Epithelial cell of prostate (primary cell): ENCODE measurements around the gene ZRANB1.

Source experiments
- DNase-seq: peaks from one replicate; pipeline ENCODE4 v3.0.0-alpha.2; 2011; ENCODE audit warnings: low read depth, low spot score
- H3K27ac ChIP-seq: fragments of 450-650 bp; 2 replicates; pipeline ENCODE4 v1.5.1; 2017; ENCODE audit warnings: mild to moderate bottlenecking

ZRANB1 gene

DNA sequence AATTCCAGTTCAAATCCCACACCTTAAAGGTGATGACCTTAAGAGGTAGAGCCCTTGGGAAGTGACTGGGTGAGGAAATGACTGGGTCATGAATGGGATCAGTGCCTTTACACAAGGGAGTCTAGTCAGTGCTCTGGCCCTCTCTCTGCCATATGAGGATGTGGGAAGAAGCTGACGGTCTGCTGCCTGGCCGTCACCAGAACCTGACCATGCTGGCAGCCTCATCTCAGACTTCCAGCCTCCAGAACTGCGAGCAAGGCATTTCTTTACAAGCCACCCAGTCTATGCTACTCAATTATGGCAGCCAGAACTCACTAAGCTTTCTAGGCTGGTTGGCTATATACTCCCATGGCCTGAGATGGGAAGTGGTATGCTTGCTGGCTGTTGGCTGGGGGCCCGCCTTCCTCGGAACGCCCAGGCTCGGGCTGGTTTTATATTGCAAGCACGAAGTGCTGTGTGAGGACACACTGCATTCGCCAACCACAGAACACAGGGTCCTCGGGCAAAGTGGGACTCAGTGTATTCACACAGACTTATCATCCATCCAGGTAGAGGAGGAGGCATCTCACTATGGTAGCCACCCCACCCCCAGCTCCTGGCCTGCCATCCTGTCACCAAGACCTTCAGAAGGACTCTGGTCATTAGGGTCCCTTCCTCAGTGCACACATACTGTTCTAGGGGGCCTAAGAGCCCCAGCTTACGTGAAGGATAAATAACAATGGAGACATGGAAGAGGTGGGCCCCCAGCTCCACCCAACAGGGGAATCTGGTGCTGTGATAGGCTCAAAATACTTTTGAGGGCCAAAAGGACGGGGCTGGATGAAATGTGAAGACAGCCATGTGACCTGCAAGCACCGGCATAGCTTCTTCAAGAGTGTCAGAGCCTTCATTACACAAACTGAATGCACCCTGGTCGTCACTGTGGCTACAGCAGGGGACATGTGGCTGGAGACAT, 49.0 kb downstream of the ZRANB1 start:
- DNase-seq, result no peak
- H3K27ac ChIP-seq, result peak overlapping the region; percentile 35

DNA sequence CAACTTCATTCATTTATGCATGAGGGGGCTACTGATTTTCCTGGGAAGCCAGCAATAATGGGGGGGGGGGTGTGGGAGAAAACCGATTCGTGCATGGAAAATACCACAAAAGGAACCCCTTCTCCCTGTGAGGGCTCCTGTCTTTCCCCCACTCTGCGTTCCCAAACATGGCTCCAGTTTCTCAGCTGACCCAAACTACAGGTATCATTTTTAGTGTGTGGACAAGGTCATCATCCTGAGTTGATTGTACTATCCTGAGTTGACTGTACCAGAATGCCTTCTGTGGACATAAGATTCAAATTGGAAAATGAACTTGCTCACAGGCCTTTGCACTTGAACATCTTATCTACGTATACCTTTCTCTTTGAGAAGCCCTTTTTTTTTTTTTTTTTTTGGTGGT, 49.9 kb downstream of the ZRANB1 start:
- no peak for DNase-seq
- H3K27ac ChIP-seq, result no peak overlapping the region

DNA sequence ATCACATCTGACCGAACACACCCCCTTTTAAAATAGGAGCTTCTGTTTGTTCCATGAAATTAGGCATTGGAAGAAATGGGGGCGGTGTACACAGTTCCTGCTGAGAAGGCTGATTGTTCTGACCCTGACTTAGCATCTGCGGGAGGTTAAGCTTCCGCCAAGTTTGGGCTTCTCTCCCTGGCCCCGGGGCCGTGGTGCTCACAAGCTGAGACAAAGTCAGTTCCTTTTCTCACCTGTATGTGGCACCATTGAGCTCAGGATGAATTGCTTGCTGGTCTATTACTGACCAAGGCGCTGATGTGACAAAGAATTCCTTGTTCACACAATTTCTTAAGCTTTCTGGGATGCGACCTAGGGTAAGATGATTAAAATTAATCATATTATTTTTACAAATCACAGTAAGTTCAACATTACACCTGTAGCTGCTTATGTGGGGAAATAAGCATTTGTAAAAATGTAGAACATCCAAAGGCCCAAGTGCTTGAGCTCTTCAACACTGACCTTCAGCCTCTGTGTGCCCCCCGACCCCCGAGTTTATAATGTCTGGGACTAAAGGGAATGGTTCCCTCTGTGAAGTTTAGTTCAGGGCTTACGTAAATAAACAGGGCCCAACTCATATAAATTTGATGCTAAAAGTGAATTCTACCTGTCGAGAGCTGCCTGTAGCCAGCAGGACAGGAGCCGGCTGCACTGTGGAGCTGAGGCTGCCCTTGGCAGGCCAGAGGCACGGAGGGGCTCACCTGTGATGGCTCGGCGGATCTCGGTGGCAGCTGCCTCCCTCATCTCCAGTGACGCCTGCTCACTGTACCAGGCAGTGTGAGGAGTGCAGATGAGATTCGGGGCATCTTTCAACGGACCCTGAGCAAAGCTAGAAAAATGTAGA, 50.8 kb downstream of the ZRANB1 start:
- DNase-seq, result no peak

DNA sequence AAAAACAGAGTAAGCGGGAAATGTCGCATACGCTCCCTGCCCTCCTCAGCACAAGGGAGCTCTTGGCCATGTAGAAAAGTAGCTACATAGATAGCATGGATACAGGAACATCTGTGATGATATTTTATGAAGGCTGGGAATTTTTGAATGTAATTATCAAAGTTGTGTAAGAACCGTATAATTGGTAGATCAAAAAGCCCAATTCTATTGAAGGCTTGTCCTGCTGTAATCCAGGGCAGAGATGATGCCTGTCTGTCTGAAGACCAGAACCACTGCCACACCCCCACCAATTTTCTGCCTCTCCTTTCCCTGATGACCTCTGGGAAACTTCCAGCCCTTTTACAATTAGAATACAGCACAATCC, 51.4 kb downstream of the ZRANB1 start:
- DNase-seq, result no peak
- no peak overlapping the region for H3K27ac ChIP-seq

More for the DNA sequence above, 50.8 kb downstream of the ZRANB1 start:
- H3K27ac ChIP-seq, result no peak overlapping the region

DNA sequence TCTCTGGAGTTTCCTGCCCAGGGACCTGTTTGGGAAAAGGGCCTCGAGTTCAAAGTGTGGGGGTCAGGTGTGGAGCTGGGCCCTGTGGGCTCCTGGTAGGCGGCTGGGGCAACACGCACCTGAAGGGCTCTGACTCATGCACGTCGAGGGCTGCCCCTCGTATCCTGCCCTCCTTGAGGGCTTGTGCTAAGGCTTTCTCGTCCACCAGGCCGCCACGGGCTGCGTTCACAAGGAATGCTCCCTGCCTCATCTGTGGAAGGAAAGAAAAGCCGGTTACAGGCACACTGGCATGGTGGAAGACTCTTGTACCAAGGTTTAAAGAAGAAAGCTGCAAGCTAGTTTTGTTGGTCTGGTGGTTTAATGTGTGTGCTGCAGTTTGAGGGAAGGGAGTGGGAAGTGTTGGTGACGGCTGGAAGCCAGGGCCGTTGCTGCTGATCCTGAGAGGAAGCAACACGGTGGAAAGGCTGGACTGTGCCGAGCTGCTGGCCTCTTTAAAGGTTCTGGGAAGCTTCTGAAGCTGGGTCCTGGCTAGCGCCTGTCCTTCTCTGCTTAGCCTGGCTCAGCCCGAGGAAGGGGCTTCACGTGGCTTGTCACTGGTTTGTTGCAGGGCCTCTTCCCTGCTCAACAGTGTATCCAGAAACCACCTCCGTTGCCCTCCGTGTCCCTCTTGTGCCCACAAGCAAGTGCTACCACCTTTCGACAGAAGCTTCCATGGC, 52.0 kb downstream of the ZRANB1 start:
- DNase-seq, result no peak
- no peak overlapping the region for H3K27ac ChIP-seq

DNA sequence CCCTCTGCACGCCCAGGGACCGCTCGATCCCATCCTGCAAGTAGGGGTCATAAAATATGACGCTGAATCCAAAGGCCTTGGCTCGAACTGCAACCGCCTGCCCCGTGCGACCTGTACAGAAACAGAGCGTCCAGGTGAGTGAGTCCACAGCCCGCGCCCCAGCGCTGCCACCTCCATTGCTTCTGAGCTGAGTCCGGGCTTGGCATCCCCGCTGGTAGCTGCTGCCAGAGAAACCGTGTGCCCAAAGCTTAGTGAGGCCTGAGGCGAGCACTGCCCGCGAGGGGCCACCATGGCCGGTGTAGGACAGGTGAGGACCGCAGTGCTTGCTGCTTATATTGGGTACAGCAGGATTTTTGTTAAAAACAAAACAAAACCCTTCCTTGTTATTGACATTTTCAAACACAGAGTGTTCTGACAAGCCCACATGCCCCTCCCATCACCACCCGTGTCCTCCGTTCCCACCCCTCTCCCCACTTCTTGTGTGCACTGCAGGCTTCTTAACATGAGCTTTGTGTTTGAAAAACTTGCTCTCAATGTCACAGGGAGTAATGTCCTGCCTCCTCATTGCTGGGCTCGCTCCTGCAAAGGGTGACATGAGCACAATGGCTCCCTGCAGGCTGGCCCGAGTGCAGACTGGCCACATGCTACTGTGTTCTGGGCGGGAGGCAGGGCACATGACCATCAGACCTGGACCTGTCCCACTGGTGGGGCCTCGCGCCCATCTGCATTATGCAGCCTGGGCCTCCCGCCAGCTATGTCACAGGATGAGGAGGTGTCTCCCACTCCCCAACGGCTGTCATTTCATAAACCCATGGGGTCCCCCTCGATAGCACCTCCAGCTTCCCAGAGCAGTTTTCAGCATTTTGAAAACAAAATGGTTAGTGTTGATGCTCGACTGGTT, 52.9 kb downstream of the ZRANB1 start:
- no peak for DNase-seq
- H3K27ac ChIP-seq, result no peak overlapping the region

DNA sequence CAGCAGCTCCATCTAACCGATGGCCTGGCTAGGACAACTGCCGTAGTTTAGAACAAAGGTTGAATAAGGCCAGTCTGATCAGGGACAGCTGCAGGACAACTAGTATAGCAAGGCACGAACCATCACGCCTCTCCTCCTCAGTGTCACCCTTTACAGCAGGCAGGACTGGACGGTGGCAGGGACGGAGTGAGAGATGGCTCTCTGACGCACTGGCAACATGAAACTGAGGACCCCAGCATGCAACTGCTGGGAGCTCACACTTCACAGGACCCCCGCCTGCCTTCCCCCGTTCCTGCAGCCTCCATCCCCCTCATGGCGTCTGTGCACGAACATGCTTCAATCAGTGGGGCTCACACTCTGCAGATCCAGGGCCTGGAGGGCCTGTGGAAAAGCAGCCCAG, 53.7 kb downstream of the ZRANB1 start:
- H3K27ac ChIP-seq, result no peak overlapping the region

DNA sequence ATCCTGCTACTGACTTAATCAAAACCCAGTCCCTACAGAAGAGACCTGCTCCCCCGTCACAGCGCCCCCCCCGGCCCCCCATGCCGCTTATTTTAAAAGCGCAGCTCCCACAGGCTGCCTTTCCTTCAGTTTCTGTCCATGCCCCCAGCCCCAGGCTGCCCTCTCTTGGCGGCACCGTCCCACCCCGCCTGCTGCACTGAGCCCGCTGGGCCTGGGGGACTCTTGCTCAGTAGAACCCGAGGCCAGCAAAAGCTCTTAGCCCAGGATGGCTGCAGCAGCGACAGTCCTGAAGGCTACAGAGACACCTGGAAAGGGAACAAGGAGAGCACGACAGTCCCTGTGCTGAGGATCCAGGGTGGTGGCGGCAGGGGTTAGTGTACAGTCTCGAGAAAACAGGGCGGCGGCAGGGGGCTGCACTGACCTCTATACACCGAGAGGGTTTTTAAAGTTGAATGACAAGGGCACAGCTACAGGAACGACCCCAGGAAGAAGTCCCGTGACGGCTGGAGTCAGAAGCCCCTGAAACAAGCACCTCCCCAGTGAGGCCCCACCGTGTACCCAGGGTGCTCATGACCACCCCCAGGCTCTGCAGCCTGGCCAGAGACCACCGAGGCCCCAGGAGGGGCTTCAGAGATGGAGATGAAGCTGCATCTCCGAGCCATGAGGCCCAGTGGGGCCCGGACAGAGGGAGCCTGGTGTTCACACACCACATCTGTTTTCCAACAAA, 54.4 kb downstream of the ZRANB1 start:
- H3K27ac ChIP-seq, result no peak overlapping the region
- no peak for DNase-seq

More for the DNA sequence above, 53.7 kb downstream of the ZRANB1 start:
- no peak for DNase-seq

DNA sequence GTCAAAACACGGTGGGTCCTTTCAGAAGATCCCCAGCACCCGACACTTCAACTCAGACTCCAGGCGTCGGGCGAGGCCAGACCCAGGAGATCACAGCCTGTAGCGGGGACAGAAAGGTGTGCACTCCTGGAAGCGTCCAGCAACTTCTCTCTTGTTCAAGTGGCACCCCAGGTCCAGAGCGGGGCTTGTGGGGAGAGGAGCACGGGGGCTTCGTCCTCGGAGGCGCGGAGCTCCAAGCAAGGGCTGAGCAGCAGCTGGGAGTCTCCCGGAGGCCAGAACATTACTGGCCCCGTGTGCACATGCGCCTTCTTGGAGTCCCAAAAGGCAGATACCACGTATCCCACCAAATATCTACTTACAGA, 54.9 kb downstream of the ZRANB1 start:
- DNase-seq, result no peak
- H3K27ac ChIP-seq, result no peak overlapping the region

DNA sequence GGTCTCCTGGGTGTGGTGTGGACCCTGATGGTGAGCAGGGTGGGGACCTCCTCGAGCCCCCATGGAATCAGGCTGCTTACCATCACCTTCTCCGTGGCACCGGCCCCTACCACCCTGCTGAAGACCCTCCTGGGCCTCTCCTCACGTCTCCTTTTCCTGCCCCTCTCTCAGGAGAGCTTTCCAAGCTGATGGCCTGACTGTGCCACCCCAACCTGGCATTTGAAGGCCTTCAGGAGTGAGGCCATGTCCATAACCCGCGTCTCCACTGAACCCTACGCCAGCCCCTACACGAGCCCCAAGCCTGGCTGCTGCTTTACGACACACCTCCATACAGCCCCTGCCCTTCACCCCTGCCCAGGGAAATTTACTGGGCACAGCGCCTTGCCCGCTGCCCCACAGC, 55.4 kb downstream of the ZRANB1 start:
- no peak overlapping the region for H3K27ac ChIP-seq
- DNase-seq, result no peak

DNA sequence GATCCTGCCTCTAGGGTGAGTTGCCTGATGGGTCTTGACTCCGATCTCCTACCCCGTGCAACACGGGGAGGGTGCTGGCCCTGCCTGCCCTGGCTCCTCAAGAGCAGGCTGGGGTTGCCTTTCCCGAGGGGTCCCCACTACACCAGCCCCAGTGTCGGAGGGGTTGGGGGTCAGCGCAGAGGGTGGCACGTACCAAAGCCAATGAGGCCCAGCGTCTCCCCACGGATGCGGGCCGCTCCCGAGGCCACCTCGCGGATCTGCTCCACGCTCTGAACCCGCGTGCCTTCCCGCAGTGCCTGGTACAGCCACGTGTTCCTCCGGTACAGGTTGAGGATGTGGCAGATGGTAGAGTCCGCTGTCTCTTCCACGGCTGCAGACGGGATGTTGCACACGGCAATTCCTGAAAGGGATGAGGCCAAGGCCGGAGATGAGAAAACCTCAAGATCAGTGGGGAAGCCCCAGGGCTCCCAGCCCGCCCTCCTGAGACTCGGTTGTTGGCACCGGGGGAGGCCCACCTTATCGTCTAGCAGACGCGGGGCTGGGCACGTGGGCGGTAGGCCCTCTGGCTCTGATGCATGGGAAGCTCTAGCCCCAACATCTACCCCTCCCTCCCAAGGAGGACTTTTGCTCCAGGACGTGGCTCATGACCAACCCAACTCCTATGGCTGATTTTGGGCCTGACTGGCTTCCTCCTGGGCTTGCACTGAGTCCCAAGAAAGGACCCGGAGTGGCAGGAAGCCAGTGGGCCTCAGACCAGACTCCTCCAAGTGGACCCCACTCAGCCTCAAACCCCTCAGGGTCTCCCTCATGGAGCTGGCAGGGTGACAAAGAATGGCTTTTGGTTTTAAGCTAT, 56.1 kb downstream of the ZRANB1 start:
- no peak for DNase-seq
- H3K27ac ChIP-seq, result no peak overlapping the region

DNA sequence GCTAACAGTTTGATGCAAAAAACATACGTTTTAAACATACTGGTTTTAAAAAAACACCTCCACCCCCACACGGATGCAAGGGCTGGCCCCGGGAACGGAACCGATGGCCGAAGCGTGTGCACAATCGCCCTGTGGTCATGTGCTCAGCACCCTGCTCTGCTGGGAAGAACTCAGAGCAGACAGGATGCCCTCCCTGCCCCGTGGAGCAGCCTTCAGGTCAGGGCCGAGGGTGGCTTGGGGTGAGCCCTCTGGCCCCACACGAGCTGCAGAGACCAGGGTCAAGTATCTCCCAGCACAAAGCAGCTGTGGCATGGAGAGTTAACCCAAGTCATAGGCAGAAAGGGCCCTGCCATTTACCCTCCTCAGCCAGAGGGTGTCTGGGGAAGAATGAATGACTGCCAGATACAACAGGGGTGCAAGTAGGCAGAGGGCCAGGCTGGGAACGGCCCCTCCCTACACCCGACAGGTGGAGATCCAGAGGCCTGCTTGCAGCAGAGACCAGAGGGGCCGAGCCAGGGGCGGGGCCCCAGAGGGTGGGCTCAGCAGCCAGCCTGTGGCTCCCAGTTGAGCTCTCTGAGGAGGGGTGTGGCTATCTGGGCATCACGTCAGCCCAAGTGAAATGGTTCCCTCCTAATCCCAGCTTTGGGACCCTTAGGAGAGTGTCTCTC, 56.8 kb downstream of the ZRANB1 start:
- no peak for DNase-seq
- H3K27ac ChIP-seq, result no peak overlapping the region

DNA sequence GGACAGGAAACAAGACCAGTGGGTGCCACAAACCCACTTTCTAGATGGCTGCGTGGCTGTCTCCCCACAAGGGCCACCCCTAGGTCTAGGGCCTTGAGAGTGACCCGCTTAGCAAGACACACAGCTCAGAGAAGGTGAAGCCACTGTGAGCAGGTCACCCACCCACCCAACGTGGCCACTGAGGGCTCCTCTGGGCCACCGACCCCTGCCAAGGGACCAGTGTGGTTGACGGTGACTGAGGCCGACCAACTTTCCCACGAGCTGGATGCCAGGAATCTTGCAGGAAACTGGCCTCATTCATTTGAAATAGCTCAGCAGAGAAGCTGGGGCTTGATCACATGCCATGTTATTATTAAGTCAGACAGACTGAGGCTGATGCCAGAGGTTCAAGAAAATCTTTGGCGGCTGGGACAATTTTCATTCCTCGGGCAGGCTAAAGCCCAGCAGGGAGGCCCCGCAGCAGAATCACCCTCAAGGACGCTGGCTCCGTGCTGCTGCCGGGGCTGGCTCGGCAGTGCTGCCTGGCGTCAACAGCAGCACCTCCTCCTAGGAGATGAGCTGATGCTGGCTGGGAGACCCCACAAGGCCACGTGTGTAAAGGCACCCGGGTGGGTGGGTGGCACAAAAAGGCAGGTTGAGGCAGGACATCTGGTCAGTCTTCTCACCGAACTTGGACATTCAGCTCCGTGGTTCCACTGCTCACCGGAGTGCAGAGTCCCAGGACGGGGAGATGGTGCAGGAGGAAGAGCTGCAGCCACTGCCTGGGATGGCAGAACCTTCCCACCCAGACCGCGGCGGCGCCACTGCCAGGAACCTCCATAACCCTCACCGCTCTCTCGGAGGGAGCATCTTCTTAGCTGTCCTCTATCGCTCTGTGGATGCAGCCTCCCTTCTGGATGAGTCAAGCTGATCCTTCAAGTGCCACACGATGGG, 57.8 kb downstream of the ZRANB1 start:
- DNase-seq, result no peak
- H3K27ac ChIP-seq, result peak overlapping the region; percentile 61

DNA sequence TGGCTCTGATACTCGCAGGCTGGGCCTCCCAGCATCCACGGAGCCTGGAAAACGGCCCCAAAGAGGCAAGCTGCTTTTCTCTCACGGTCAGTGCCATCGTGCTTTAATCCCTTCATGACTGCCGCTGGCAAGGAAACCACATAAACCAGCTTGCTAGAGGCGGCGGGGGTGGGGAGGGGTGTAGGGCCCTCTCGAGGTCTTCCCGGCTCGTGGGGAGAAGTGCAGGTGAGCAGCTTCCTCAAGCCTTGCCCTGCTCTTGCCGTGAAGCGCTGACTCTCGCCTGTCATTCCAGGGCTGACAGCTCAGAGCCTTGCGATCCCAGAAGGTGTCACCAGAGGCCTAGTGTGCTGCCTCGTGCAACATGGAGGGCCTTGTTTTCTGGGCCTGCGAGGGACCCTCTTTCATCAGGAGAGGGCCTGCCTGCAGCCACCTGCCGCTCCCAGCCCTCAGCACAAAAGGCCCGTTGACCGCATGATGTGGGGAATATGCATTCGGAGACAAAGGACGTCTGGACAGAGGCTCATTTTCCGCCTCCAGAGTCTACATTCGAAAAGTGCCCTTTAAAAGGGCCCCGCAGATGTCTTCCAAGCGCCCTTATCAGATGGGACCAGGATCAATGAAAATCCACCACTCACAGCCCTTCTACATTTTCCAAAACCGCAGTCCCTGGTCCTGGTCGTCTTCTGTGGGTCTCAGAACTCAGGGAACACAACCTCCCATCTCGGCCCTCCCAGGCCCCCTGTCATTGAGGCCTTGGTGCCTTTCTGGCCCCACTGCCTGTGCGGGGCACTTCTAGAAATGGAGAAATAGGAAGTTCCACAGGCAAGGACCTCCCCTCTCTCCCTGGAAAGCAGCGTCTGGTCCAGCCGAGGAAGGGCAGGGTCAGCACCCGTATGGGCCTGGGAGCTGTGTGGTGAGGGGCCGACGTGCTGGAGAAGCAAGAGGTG, 58.7 kb downstream of the ZRANB1 start:
- H3K27ac ChIP-seq, result peak overlapping the region; percentile 61

DNA sequence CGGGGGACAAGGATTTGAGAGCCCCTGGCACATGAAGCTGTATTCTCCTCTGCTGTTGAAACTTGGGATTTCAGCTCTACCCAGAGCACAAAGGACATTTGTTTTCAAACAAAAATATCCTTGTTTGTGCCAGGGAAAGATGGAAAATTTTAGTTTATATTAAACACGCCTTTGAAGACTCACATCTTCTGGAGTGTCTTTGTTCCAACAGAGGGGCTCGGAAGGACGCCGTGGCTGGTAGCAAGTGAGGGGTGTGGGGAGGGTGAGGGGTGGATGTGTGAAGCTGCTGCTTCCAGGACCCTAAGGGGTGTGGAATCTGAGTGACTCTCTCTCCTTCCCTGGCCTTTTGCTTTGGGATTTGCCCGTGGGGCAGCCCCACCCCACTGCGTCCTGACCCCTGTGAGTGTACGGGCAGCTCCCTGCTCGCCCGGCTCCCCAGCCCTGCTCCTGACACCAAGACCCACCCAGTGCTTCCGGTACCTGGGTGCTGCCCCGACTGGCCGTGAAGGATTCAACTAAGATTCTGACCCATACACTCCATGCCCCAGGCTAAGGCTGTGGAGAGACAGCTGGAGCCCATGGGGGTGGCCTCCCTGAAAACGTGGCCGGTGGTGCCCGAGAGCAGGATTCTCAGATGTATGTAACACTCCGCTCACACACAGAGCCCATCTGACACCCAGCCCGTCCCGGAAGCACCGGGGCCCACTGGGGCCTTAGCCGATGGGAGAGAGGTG, 59.6 kb downstream of the ZRANB1 start:
- no peak for DNase-seq

More for the DNA sequence above, 58.7 kb downstream of the ZRANB1 start:
- no peak for DNase-seq

More for the DNA sequence above, 59.6 kb downstream of the ZRANB1 start:
- H3K27ac ChIP-seq, result peak overlapping the region; percentile 61
